Keratinocyte (primary cell): ENCODE results near the gene LTBP2. TPM values are rescaled to one million over a fixed set of nuclear protein-coding genes. Genes with fewer than 3 reads are reported as not detected.

ENCODE experiments used
- DNase-seq: peaks from one replicate; pipeline ENCODE4 v3.0.0-alpha.2; 2011; ENCODE audit warnings: low read depth, missing footprints, low spot score
- FAIRE-seq: peaks from 2 replicates; lab custom pipeline; 2011; peaks lifted over from hg19 to GRCh38; lab: Jason Lieb, UNC
- H2AFZ ChIP-seq: 2 replicates; pipeline ENCODE4 v1.6.0; 2012; ENCODE audit warnings: low read length, control low read depth, inconsistent platforms; ENCODE audit not compliant: control insufficient read depth
- H3K27ac ChIP-seq: 2 replicates; pipeline ENCODE4 v1.5.1; 2011; ENCODE audit warnings: low read length; ENCODE audit not compliant: control insufficient read depth, insufficient read depth
- H3K27me3 ChIP-seq: 3 replicates; pipeline ENCODE4 v1.6.0; 2011; ENCODE audit warnings: low read length; ENCODE audit not compliant: control insufficient read depth, insufficient read depth; ENCODE audit errors: extremely low read depth
- H3K36me3 ChIP-seq, 2 experiments: 2 replicates in 1 of 2; 3 replicates in 1 of 2; pipeline ENCODE4 v1.5.1; 2011; ENCODE audit warnings: low read length in 2 of 2, mild to moderate bottlenecking in 1 of 2; ENCODE audit not compliant: control insufficient read depth in 2 of 2, insufficient read depth in 2 of 2; ENCODE audit errors: extremely low read depth in 1 of 2
- H3K4me1 ChIP-seq: 3 replicates; pipeline ENCODE4 v1.5.1; 2011; ENCODE audit warnings: low read length; ENCODE audit not compliant: control insufficient read depth, insufficient read depth; ENCODE audit errors: extremely low read depth
- H3K4me2 ChIP-seq: 3 replicates; pipeline ENCODE4 v1.6.0; 2011; ENCODE audit warnings: low read depth, low read length; ENCODE audit not compliant: control insufficient read depth, insufficient read depth; ENCODE audit errors: extremely low read depth
- H3K4me3 ChIP-seq, 3 experiments: fragments of 200-600 bp in 1 of 3; sonication (generic) in 1 of 3; 2 replicates in 2 of 3; 3 replicates in 1 of 3; pipeline ENCODE4 v1.5.1; 2011 to 2016; ENCODE audit warnings: low read length in 3 of 3, mild to moderate bottlenecking in 3 of 3, control low read depth in 2 of 3, inconsistent platforms in 1 of 3, low read depth in 1 of 3, mixed read lengths in 1 of 3, mixed run types in 1 of 3, moderate library complexity in 1 of 3; ENCODE audit not compliant: control insufficient read depth in 2 of 3, insufficient read depth in 2 of 3; ENCODE audit errors: extremely low read depth in 1 of 3
- H3K79me2 ChIP-seq: 2 replicates; pipeline ENCODE4 v1.6.0; 2012; ENCODE audit warnings: low read length; ENCODE audit not compliant: control insufficient read depth, insufficient read depth
- H3K9ac ChIP-seq: 3 replicates; pipeline ENCODE4 v1.6.0; 2011; ENCODE audit warnings: low read length; ENCODE audit not compliant: control insufficient read depth, insufficient read depth; ENCODE audit errors: extremely low read depth
- H3K9me1 ChIP-seq: 3 replicates; pipeline ENCODE4 v1.6.0; 2011; ENCODE audit warnings: low read length; ENCODE audit not compliant: control insufficient read depth, insufficient read depth; ENCODE audit errors: extremely low read depth
- H3K9me3 ChIP-seq: 2 replicates; pipeline ENCODE4 v1.5.1; 2012; ENCODE audit warnings: low read depth, low read length; ENCODE audit not compliant: control insufficient read depth
- H4K20me1 ChIP-seq: 3 replicates; pipeline ENCODE4 v1.6.0; 2011; ENCODE audit warnings: low read length; ENCODE audit not compliant: control insufficient read depth, insufficient read depth; ENCODE audit errors: extremely low read depth
- CTCF ChIP-seq, 3 experiments: IDR thresholded peaks in 1 of 3; conservative IDR thresholded peaks in 1 of 3; optimal IDR thresholded peaks in 1 of 3; 2 replicates in 2 of 3; 3 replicates in 1 of 3; pipeline versions ENCODE3 to v1.5.1; 2011; ENCODE audit warnings: low read length in 3 of 3, mild to moderate bottlenecking in 3 of 3, moderate library complexity in 2 of 3, control low read depth in 1 of 3, inconsistent platforms in 1 of 3; ENCODE audit not compliant: insufficient read depth in 2 of 3; ENCODE audit errors: extremely low read depth in 1 of 3
- EZH2 ChIP-seq: IDR thresholded peaks from one replicate; pipeline ENCODE4 v1.6.1; 2012; ENCODE audit warnings: inconsistent platforms, mild to moderate bottlenecking, low read length, moderate library complexity
- dilution Hi-C: fragments of 300-500 bp; cut with MboI; formaldehyde crosslinking; loops from one replicate; pipeline ENCODE4 v1.7.0; 2020; ENCODE audit warnings: low sequenced_read_pairs; ENCODE audit not compliant: extremely low pct_ligation_motif_present
- polyA plus RNA-seq, 5 experiments: library from polyadenylated mRNA; depleted of rRNA in 3 of 5; stranded (reverse) in 3 of 5; stranded (forward) in 1 of 5; unstranded in 1 of 5; fragments of >200 nt; gene quantifications; 1 replicate in 1 of 5; 2 replicates in 3 of 5; 3 replicates in 1 of 5; pipeline versions ENCODE4 v1.2.1 to v1.2.3, GENCODE V29; 2011 to 2012; ENCODE audit warnings: missing spikeins in 2 of 5, low read depth in 1 of 5, low replicate concordance in 1 of 5

The LTBP2 gene
- polyA plus RNA-seq, 1 donor (not counting 4 experiments of a cell fraction or from before 2014, with no cell fraction given), result 23.9 TPM

DNA sequence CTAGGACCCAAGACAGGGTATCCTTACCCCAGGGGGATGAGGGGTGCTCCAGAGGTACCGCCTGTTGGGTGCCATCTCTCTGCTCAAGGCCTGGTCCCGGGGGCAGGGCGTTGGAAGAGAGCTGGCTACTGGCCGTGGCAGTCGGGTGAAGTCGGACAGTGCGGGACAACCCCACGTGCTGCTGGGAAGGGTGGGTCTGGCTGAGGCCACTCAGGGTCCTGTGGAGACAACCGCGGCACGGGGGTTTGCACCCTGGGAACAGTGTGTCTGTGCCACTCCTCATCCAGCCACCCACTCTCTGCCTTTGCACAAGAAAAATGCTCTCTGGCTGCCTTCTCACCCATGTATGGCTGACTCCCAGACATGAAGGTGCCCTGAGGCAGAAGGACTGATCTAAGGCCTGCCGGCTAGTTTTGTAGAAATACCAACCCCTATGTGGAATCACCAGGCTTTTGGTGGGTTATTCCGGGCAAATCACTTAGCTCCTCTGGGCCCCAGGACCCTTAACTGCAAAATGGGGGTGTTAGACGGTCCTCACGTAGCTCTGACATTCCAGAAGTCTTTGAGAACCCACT is 56.5 kb downstream of the LTBP2 start:
- Histone ChIP-seq H4K20me1 (no peaks in the 10 kb centered on the region), H3K27ac (no peak overlapping the region), H3K79me2 (peaks cover 13% of the 10 kb centered on the region), H3K4me2 (no peak overlapping the region), H3K4me3 (no peak overlapping the region), H3K4me1 (no peaks in the 10 kb centered on the region), H2AFZ (no peak overlapping the region), H3K36me3 (peaks cover 35 to 39% of the 10 kb centered on the region in 2 experiments), H3K27me3 (no peaks in the 10 kb centered on the region), H3K9me3 (no peaks in the 10 kb centered on the region), H3K9me1 (no peaks in the 10 kb centered on the region), H3K9ac (no peak overlapping the region)
- dilution Hi-C loops, result no loop called here
- FAIRE-seq, result no peak
- no peak for DNase-seq
- no peak for TF ChIP-seq EZH2
- no peak for TF ChIP-seq CTCF (optimal IDR thresholded peaks at IDR 0.05 in 1 of 3, IDR thresholded peaks at IDR 0.05 in 1 of 3, conservative IDR thresholded peaks at IDR 0.05 in 1 of 3; ENCODE audit: extremely low read depth in 1 of 3, insufficient read depth in 2 of 3, low read length in 3 of 3)

- H3K79me2 ChIP-seq, result peaks cover 9% of the 10 kb centered on the region
- H3K4me1 ChIP-seq, result peaks cover 4% of the 10 kb centered on the region
- H3K4me2 ChIP-seq, result no peak overlapping the region
- no peaks in the 10 kb centered on the region for H3K9me1 ChIP-seq
- no peak overlapping the region for H3K27ac ChIP-seq
- H3K27me3 ChIP-seq, result no peaks in the 10 kb centered on the region
- no peak overlapping the region for H3K4me3 ChIP-seq
- TF ChIP-seq EZH2, result no peak
- no peak for TF ChIP-seq CTCF (optimal IDR thresholded peaks at IDR 0.05 in 1 of 3, IDR thresholded peaks at IDR 0.05 in 1 of 3, conservative IDR thresholded peaks at IDR 0.05 in 1 of 3; ENCODE audit: extremely low read depth in 1 of 3, insufficient read depth in 2 of 3, low read length in 3 of 3)
- H4K20me1 ChIP-seq, result no peaks in the 10 kb centered on the region
- dilution Hi-C loops, result no loop called here
- H3K36me3 ChIP-seq, result peaks cover 36 to 39% of the 10 kb centered on the region in 2 experiments
- DNase-seq (no peak), FAIRE-seq (no peak)
- H2AFZ ChIP-seq, result no peak overlapping the region
- no peak overlapping the region for H3K9ac ChIP-seq
- H3K9me3 ChIP-seq, result no peaks in the 10 kb centered on the region
These were observed 57.2 kb downstream of the LTBP2 start for GRCh38 chr14:74554742-74555362.
